WTC11 (cell line): Measurements from ENCODE around the gene SNRPA1. TPM values are rescaled to one million over a fixed set of nuclear protein-coding genes. Genes with fewer than 3 reads are reported as not detected.

ENCODE experiments used
- ATAC-seq: fragments of 200-7000 bp; cut with Tn5 transposase; 2 replicates; pipeline ENCODE4 v1.10.0; 2021; ENCODE audit warnings: mild to moderate bottlenecking, moderate library complexity
- CTCF ChIA-PET: fragments of 300-600 bp; sonication (Branson Sonifier 250); formaldehyde crosslinking; loops from one replicate; lab custom pipeline; 2021; ENCODE audit warnings: antibody characterized with exemption; lab: Charles Lee
- POLR2A ChIA-PET: fragments of 350-600 bp; sonication (Branson Sonifier 250); formaldehyde crosslinking; loops from one replicate; lab custom pipeline; 2021; ENCODE audit warnings: antibody characterized with exemption; lab: Charles Lee
- DNase-seq: peaks from one replicate; pipeline ENCODE4 v3.0.0; 2021; ENCODE audit warnings: low spot score
- H3K27ac Mint-ChIP-seq: 2 replicates; pipeline ENCODE4 v1.8.0; 2021; ENCODE audit warnings: mixed read lengths
- H3K27me3 Mint-ChIP-seq: 2 replicates; pipeline ENCODE4 v1.8.0; 2021; ENCODE audit warnings: low read depth, mild to moderate bottlenecking, moderate library complexity, mixed read lengths
- H3K36me3 Mint-ChIP-seq: 2 replicates; pipeline ENCODE4 v1.8.0; 2021; ENCODE audit warnings: mixed read lengths
- H3K4me1 Mint-ChIP-seq: 2 replicates; pipeline ENCODE4 v1.8.0; 2022; ENCODE audit warnings: mixed read lengths
- H3K4me3 Mint-ChIP-seq: 2 replicates; pipeline ENCODE4 v1.8.0; 2021; ENCODE audit warnings: mild to moderate bottlenecking, moderate library complexity, mixed read lengths
- H3K9me3 Mint-ChIP-seq: 2 replicates; pipeline ENCODE4 v1.8.0; 2021; ENCODE audit warnings: mixed read lengths
- ARID4B ChIP-seq: sonication (generic); formaldehyde crosslinking; IDR thresholded peaks from 2 replicates; pipeline ENCODE4 v1.8.0; 2023; ENCODE audit warnings: missing genetic modification reagents, mild to moderate bottlenecking, borderline replicate concordance
- ATF3 ChIP-seq: sonication (generic); formaldehyde crosslinking; conservative IDR thresholded peaks from 2 replicates; pipeline ENCODE4 v1.8.1; 2022; ENCODE audit warnings: mild to moderate bottlenecking, missing genetic modification reagents
- ETV6 ChIP-seq: sonication (generic); formaldehyde crosslinking; IDR thresholded peaks from 2 replicates; pipeline ENCODE4 v1.8.1; 2022; ENCODE audit warnings: mild to moderate bottlenecking, missing genetic modification reagents
- FOXJ3 ChIP-seq: sonication (generic); formaldehyde crosslinking; IDR thresholded peaks from 2 replicates; pipeline ENCODE4 v1.9.0; 2021; ENCODE audit warnings: missing genetic modification reagents, mild to moderate bottlenecking, borderline replicate concordance
- HMGA2 ChIP-seq: fragments of 250-450 bp; sonication (Bioruptor Pico); IDR thresholded peaks from 2 replicates; pipeline ENCODE4 v1.4.0; 2021; ENCODE audit warnings: mild to moderate bottlenecking, moderate library complexity
- HMGXB4 ChIP-seq: sonication (generic); formaldehyde crosslinking; IDR thresholded peaks from 2 replicates; pipeline ENCODE4 v1.8.1; 2023; ENCODE audit warnings: mild to moderate bottlenecking, moderate library complexity, missing genetic modification reagents
- NR1H2 ChIP-seq: sonication (generic); formaldehyde crosslinking; IDR thresholded peaks from 2 replicates; pipeline ENCODE4 v1.9.0; 2021; ENCODE audit warnings: mild to moderate bottlenecking, moderate library complexity, missing genetic modification reagents
- NR2C2 ChIP-seq: sonication (generic); formaldehyde crosslinking; IDR thresholded peaks from 2 replicates; pipeline ENCODE4 v1.8.0; 2022; ENCODE audit warnings: mild to moderate bottlenecking, missing genetic modification reagents
- RORB ChIP-seq: fragments of 250-450 bp; sonication (Bioruptor Pico); IDR thresholded peaks from 2 replicates; pipeline ENCODE4 v1.9.0; 2021; ENCODE audit warnings: mild to moderate bottlenecking
- SP1 ChIP-seq: sonication (generic); formaldehyde crosslinking; conservative IDR thresholded peaks from 2 replicates; pipeline ENCODE4 v1.8.1; 2022; ENCODE audit warnings: missing genetic modification reagents
- TCF7 ChIP-seq: sonication (generic); formaldehyde crosslinking; IDR thresholded peaks from 2 replicates; pipeline ENCODE4 v1.8.0; 2022; ENCODE audit warnings: mild to moderate bottlenecking, low read depth, missing genetic modification reagents, moderate library complexity
- ZBTB43 ChIP-seq: sonication (generic); formaldehyde crosslinking; IDR thresholded peaks from 2 replicates; pipeline ENCODE4 v1.8.1; 2023; ENCODE audit warnings: mild to moderate bottlenecking, missing genetic modification reagents
- ZNF121 ChIP-seq: sonication (generic); formaldehyde crosslinking; IDR thresholded peaks from 2 replicates; pipeline ENCODE4 v1.8.0; 2023; ENCODE audit warnings: missing genetic modification reagents
- ZNF396 ChIP-seq: fragments of 250-450 bp; sonication (Bioruptor Pico); IDR thresholded peaks from 2 replicates; pipeline ENCODE4 v1.8.0; 2021; ENCODE audit warnings: mild to moderate bottlenecking, moderate library complexity, borderline replicate concordance
- total RNA-seq: library from RNA; stranded (reverse); gene quantifications from 3 replicates; pipeline ENCODE4 v1.2.3, GENCODE V29; 2021
- TF ChIP-seq, protein P1 (sequence below): sonication (generic); formaldehyde crosslinking; IDR thresholded peaks from 2 replicates; pipeline ENCODE4 v1.8.0; 2023; ENCODE audit warnings: mild to moderate bottlenecking, missing genetic modification reagents
- TF ChIP-seq, protein P2 (sequence below): fragments of 250-450 bp; sonication (Bioruptor Pico); IDR thresholded peaks from 2 replicates; pipeline ENCODE4 v1.8.0; 2021; ENCODE audit warnings: mild to moderate bottlenecking
- TF ChIP-seq, protein P3 (sequence below): fragments of 200-600 bp; IDR thresholded peaks from 2 replicates; pipeline ENCODE4 v1.8.0; 2022; ENCODE audit warnings: antibody characterized with exemption
- TF ChIP-seq, protein P4 (sequence below): fragments of 250-450 bp; sonication (Bioruptor Pico); IDR thresholded peaks from 2 replicates; pipeline ENCODE4 v1.9.0; 2021; ENCODE audit warnings: mild to moderate bottlenecking, borderline replicate concordance

Gene SNRPA1
- total RNA-seq, 1 experiment from 2014 or later = 170 TPM

- TF ChIP-seq ZNF121 (CRISPR knock-in tag) (no peak), SP1 (no peak)
Measured at GRCh38 chr15:101276501-101277037, 18.5 kb downstream of the SNRPA1 start (continued).

- Mint-ChIP-seq H3K27me3 (no peaks in the 10 kb centered on the region), H3K9me3 (no peaks in the 10 kb centered on the region), H3K4me1 (peaks cover 9% of the 10 kb centered on the region), H3K4me3 (no peak overlapping the region), H3K27ac (no peak overlapping the region), H3K36me3 (peaks cover 51% of the 10 kb centered on the region)
- ATAC-seq (no peak), DNase-seq (no peak)
- ChIA-PET POLR2A (no interaction called here), CTCF (no interaction called here)
- TF ChIP-seq, protein P1, sequence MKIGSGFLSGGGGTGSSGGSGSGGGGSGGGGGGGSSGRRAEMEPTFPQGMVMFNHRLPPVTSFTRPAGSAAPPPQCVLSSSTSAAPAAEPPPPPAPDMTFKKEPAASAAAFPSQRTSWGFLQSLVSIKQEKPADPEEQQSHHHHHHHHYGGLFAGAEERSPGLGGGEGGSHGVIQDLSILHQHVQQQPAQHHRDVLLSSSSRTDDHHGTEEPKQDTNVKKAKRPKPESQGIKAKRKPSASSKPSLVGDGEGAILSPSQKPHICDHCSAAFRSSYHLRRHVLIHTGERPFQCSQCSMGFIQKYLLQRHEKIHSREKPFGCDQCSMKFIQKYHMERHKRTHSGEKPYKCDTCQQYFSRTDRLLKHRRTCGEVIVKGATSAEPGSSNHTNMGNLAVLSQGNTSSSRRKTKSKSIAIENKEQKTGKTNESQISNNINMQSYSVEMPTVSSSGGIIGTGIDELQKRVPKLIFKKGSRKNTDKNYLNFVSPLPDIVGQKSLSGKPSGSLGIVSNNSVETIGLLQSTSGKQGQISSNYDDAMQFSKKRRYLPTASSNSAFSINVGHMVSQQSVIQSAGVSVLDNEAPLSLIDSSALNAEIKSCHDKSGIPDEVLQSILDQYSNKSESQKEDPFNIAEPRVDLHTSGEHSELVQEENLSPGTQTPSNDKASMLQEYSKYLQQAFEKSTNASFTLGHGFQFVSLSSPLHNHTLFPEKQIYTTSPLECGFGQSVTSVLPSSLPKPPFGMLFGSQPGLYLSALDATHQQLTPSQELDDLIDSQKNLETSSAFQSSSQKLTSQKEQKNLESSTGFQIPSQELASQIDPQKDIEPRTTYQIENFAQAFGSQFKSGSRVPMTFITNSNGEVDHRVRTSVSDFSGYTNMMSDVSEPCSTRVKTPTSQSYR = no peak
- TF ChIP-seq HMGXB4 (CRISPR knock-in tag) (no peak), RORB (no peak), NR2C2 (CRISPR knock-in tag) (no peak), ARID4B (CRISPR knock-in tag) (no peak), ZBTB43 (CRISPR knock-in tag) (no peak), ZNF396 (CRISPR knock-in tag) (no peak), HMGA2 (CRISPR knock-in tag) (no peak), NR1H2 (CRISPR knock-in tag) (no peak), ATF3 (CRISPR knock-in tag) (no peak), ETV6 (no peak), TCF7 (CRISPR knock-in tag) (no peak), FOXJ3 (CRISPR knock-in tag) (no peak)
- TF ChIP-seq, protein P2, sequence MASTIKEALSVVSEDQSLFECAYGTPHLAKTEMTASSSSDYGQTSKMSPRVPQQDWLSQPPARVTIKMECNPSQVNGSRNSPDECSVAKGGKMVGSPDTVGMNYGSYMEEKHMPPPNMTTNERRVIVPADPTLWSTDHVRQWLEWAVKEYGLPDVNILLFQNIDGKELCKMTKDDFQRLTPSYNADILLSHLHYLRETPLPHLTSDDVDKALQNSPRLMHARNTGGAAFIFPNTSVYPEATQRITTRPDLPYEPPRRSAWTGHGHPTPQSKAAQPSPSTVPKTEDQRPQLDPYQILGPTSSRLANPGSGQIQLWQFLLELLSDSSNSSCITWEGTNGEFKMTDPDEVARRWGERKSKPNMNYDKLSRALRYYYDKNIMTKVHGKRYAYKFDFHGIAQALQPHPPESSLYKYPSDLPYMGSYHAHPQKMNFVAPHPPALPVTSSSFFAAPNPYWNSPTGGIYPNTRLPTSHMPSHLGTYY (CRISPR knock-in tag) = no peak
- TF ChIP-seq, protein P3, sequence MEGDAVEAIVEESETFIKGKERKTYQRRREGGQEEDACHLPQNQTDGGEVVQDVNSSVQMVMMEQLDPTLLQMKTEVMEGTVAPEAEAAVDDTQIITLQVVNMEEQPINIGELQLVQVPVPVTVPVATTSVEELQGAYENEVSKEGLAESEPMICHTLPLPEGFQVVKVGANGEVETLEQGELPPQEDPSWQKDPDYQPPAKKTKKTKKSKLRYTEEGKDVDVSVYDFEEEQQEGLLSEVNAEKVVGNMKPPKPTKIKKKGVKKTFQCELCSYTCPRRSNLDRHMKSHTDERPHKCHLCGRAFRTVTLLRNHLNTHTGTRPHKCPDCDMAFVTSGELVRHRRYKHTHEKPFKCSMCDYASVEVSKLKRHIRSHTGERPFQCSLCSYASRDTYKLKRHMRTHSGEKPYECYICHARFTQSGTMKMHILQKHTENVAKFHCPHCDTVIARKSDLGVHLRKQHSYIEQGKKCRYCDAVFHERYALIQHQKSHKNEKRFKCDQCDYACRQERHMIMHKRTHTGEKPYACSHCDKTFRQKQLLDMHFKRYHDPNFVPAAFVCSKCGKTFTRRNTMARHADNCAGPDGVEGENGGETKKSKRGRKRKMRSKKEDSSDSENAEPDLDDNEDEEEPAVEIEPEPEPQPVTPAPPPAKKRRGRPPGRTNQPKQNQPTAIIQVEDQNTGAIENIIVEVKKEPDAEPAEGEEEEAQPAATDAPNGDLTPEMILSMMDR = no peak
- TF ChIP-seq, protein P4, sequence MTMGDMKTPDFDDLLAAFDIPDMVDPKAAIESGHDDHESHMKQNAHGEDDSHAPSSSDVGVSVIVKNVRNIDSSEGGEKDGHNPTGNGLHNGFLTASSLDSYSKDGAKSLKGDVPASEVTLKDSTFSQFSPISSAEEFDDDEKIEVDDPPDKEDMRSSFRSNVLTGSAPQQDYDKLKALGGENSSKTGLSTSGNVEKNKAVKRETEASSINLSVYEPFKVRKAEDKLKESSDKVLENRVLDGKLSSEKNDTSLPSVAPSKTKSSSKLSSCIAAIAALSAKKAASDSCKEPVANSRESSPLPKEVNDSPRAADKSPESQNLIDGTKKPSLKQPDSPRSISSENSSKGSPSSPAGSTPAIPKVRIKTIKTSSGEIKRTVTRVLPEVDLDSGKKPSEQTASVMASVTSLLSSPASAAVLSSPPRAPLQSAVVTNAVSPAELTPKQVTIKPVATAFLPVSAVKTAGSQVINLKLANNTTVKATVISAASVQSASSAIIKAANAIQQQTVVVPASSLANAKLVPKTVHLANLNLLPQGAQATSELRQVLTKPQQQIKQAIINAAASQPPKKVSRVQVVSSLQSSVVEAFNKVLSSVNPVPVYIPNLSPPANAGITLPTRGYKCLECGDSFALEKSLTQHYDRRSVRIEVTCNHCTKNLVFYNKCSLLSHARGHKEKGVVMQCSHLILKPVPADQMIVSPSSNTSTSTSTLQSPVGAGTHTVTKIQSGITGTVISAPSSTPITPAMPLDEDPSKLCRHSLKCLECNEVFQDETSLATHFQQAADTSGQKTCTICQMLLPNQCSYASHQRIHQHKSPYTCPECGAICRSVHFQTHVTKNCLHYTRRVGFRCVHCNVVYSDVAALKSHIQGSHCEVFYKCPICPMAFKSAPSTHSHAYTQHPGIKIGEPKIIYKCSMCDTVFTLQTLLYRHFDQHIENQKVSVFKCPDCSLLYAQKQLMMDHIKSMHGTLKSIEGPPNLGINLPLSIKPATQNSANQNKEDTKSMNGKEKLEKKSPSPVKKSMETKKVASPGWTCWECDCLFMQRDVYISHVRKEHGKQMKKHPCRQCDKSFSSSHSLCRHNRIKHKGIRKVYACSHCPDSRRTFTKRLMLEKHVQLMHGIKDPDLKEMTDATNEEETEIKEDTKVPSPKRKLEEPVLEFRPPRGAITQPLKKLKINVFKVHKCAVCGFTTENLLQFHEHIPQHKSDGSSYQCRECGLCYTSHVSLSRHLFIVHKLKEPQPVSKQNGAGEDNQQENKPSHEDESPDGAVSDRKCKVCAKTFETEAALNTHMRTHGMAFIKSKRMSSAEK (CRISPR knock-in tag) = no peak
Measured at GRCh38 chr15:101275018-101275417, 20.0 kb downstream of the SNRPA1 start.
